ENCODE measurements around the gene CD247.
A peak's percentile ranks its signal among the peaks of the same experiment; 100 is the strongest.

CD247 gene

GRCh38 chr1:167442854-167443565 lies 75.3 kb downstream of the CD247 start:
- Histone ChIP-seq H3K9ac (ENCODE audit: low read length) (no peak overlapping the region), H3K27ac (ENCODE audit: low read depth, low read length) (no peak overlapping the region), H3K27me3 (ENCODE audit: control insufficient read depth, insufficient read depth, low read length) (peaks cover 34% of the 10 kb centered on the region), H3K9me3 (ENCODE audit: control insufficient read depth, insufficient read depth, low read depth, low read length) (no peaks in the 10 kb centered on the region), H3K36me3 (ENCODE audit: control insufficient read depth, insufficient read depth, low read length) (no peaks in the 10 kb centered on the region), H3K4me3 (ENCODE audit: low read depth, low read length) (no peak overlapping the region), H3K4me1 (ENCODE audit: control insufficient read depth, insufficient read depth, low read length) (peaks cover 18% of the 10 kb centered on the region)

DNA sequence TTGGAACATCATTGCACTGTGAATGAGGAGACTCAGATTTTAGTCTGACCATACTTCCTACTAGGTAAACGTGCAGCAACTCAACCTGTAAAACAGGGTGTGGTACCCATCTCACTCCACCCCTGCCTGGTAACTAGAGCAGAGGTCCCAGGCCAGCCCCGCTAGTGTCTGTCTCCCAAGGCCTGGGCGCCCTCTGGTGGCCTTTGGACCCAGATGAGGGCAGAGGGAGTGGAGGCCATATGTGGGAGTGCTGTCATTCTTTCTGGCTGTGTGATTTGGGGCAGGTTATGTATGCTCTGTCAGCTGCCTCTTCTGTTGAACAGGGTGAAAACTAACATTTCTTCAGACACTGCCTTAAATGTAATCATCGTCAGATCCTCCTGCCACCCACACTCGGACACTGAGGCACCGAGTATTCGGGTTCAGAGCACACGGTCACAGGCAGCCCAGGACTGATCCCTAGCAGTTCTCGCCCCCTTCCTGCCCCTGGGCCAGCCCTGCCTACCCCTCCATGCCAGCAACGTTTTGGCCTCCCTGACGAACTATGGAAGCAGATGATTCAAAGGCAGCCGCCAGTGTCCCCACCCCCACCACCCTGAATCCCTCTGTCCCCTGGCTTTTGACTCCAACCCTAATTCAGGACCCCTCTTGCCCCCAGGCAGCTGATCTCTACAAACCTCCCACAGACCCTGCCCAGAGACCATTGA lies 76.0 kb downstream of the CD247 start:
- no peaks in the 10 kb centered on the region for H3K9me3 ChIP-seq (ENCODE audit: control insufficient read depth, insufficient read depth, low read depth, low read length)
- H3K27ac ChIP-seq (ENCODE audit: low read depth, low read length), result no peak overlapping the region
- no peaks in the 10 kb centered on the region for H3K36me3 ChIP-seq (ENCODE audit: control insufficient read depth, insufficient read depth, low read length)
- H3K4me1 ChIP-seq (ENCODE audit: control insufficient read depth, insufficient read depth, low read length), result peaks cover 12% of the 10 kb centered on the region
- peaks cover 40% of the 10 kb centered on the region for H3K27me3 ChIP-seq (ENCODE audit: control insufficient read depth, insufficient read depth, low read length)
- no peak overlapping the region for H3K4me3 ChIP-seq (ENCODE audit: low read depth, low read length)
- no peak overlapping the region for H3K9ac ChIP-seq (ENCODE audit: low read length)

DNA sequence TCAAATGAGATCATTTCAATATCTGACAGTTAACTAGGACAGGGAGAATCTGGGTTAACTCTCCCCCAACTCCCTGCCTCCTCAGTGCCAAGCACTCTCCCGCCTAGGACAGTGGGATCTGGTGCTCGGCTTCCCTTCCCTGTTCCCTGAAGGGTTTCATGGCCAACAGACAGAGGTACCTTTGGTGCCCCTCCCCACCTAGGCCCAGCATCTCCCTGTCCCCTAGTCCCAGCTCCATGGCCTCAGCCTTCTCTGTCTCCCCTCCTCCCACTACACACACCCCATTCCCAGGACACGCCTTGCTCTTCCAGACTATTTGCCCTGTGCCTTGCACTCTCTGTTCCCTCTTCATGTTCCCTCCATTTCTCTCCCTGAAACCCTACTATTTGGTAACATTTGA lies 77.1 kb downstream of the CD247 start:
- no peaks in the 10 kb centered on the region for H3K9me3 ChIP-seq (ENCODE audit: control insufficient read depth, insufficient read depth, low read depth, low read length)
- H3K4me1 ChIP-seq (ENCODE audit: control insufficient read depth, insufficient read depth, low read length), result peaks cover 8% of the 10 kb centered on the region; the same call in 1 of the 2 replicates
- H3K27me3 ChIP-seq (ENCODE audit: control insufficient read depth, insufficient read depth, low read length), result peaks cover 40% of the 10 kb centered on the region
- no peak overlapping the region for H3K4me3 ChIP-seq (ENCODE audit: low read depth, low read length)
- H3K9ac ChIP-seq (ENCODE audit: low read length), result no peak overlapping the region
- no peaks in the 10 kb centered on the region for H3K36me3 ChIP-seq (ENCODE audit: control insufficient read depth, insufficient read depth, low read length)
- no peak overlapping the region for H3K27ac ChIP-seq (ENCODE audit: low read depth, low read length)

GRCh38 chr1:167440776-167441175 lies 77.6 kb downstream of the CD247 start:
- Histone ChIP-seq H3K4me3 (ENCODE audit: low read depth, low read length) (no peak overlapping the region), H3K36me3 (ENCODE audit: control insufficient read depth, insufficient read depth, low read length) (no peaks in the 10 kb centered on the region), H3K4me1 (ENCODE audit: control insufficient read depth, insufficient read depth, low read length) (peaks cover 8% of the 10 kb centered on the region; the same call in 1 of the 2 replicates), H3K27ac (ENCODE audit: low read depth, low read length) (no peak overlapping the region), H3K9me3 (ENCODE audit: control insufficient read depth, insufficient read depth, low read depth, low read length) (0 out of 2 replicates have a peak, but pooled peaks cover 3% of the 10 kb centered on the region), H3K9ac (ENCODE audit: low read length) (no peak overlapping the region), H3K27me3 (ENCODE audit: control insufficient read depth, insufficient read depth, low read length) (peaks cover 40% of the 10 kb centered on the region)

DNA sequence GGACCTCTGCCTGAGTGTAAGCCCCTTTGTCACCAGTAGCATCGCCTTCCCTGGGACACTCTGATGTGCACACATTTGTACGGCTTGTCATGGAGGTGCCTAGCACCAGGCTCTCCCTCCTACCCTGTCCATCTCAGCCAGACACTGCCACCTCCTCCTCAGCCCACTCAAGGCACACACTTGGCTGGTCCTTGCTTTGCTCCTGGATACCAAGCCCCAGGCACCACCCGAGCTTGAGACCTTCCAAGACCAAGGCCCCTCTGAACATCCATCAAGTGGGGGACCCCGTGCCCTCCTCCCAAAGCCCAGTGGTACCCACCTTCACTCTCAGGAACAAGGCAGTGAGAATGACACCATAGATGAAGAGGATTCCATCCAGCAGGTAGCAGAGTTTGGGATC lies 78.0 kb downstream of the CD247 start:
- H3K27ac ChIP-seq (ENCODE audit: low read depth, low read length), result no peak overlapping the region
- H3K4me3 ChIP-seq (ENCODE audit: low read depth, low read length), result no peak overlapping the region
- no peaks in the 10 kb centered on the region for H3K36me3 ChIP-seq (ENCODE audit: control insufficient read depth, insufficient read depth, low read length)
- H3K4me1 ChIP-seq (ENCODE audit: control insufficient read depth, insufficient read depth, low read length), result peaks cover 8% of the 10 kb centered on the region; the same call in 1 of the 2 replicates
- 0 out of 2 replicates have a peak, but pooled peaks cover 5% of the 10 kb centered on the region for H3K9me3 ChIP-seq (ENCODE audit: control insufficient read depth, insufficient read depth, low read depth, low read length)
- H3K27me3 ChIP-seq (ENCODE audit: control insufficient read depth, insufficient read depth, low read length), result peaks cover 40% of the 10 kb centered on the region
- H3K9ac ChIP-seq (ENCODE audit: low read length), result no peak overlapping the region

GRCh38 chr1:167439301-167439988 lies 78.9 kb downstream of the CD247 start:
- Histone ChIP-seq H3K4me1 (ENCODE audit: control insufficient read depth, insufficient read depth, low read length) (peaks cover 8% of the 10 kb centered on the region; the same call in 1 of the 2 replicates), H3K36me3 (ENCODE audit: control insufficient read depth, insufficient read depth, low read length) (no peaks in the 10 kb centered on the region), H3K9ac (ENCODE audit: low read length) (no peak overlapping the region), H3K27ac (ENCODE audit: low read depth, low read length) (no peak overlapping the region), H3K27me3 (ENCODE audit: control insufficient read depth, insufficient read depth, low read length) (peaks cover 40% of the 10 kb centered on the region), H3K9me3 (ENCODE audit: control insufficient read depth, insufficient read depth, low read depth, low read length) (0 out of 2 replicates have a peak, but pooled peaks cover 5% of the 10 kb centered on the region), H3K4me3 (ENCODE audit: low read depth, low read length) (peak overlapping the region; percentile 59)

- H3K9ac ChIP-seq (ENCODE audit: low read length), result no peak overlapping the region
- H3K27me3 ChIP-seq (ENCODE audit: control insufficient read depth, insufficient read depth, low read length), result peaks cover 40% of the 10 kb centered on the region
- no peaks in the 10 kb centered on the region for H3K36me3 ChIP-seq (ENCODE audit: control insufficient read depth, insufficient read depth, low read length)
- 0 out of 2 replicates have a peak, but pooled peaks cover 5% of the 10 kb centered on the region for H3K9me3 ChIP-seq (ENCODE audit: control insufficient read depth, insufficient read depth, low read depth, low read length)
- H3K4me1 ChIP-seq (ENCODE audit: control insufficient read depth, insufficient read depth, low read length), result peaks cover 8% of the 10 kb centered on the region; the same call in 1 of the 2 replicates
- no peak overlapping the region for H3K27ac ChIP-seq (ENCODE audit: low read depth, low read length)
- peak overlapping the region; percentile 59 for H3K4me3 ChIP-seq (ENCODE audit: low read depth, low read length)
Observed at GRCh38 chr1:167438171-167439138, 79.9 kb downstream of the CD247 start.

- H3K36me3 ChIP-seq (ENCODE audit: control insufficient read depth, insufficient read depth, low read length), result no peaks in the 10 kb centered on the region
- peaks cover 27% of the 10 kb centered on the region for H3K4me1 ChIP-seq (ENCODE audit: control insufficient read depth, insufficient read depth, low read length)
- H3K9me3 ChIP-seq (ENCODE audit: control insufficient read depth, insufficient read depth, low read depth, low read length), result 0 out of 2 replicates have a peak, but pooled peaks cover 5% of the 10 kb centered on the region
- no peak overlapping the region for H3K4me3 ChIP-seq (ENCODE audit: low read depth, low read length)
- H3K27ac ChIP-seq (ENCODE audit: low read depth, low read length), result no peak overlapping the region
- H3K27me3 ChIP-seq (ENCODE audit: control insufficient read depth, insufficient read depth, low read length), result peaks cover 30% of the 10 kb centered on the region
- no peak overlapping the region for H3K9ac ChIP-seq (ENCODE audit: low read length)
Observed at GRCh38 chr1:167435484-167435883, 82.8 kb downstream of the CD247 start.

- Histone ChIP-seq H3K4me3 (ENCODE audit: low read depth, low read length) (no peak overlapping the region), H3K27ac (ENCODE audit: low read depth, low read length) (no peak overlapping the region), H3K27me3 (ENCODE audit: control insufficient read depth, insufficient read depth, low read length) (peaks cover 19% of the 10 kb centered on the region), H3K36me3 (ENCODE audit: control insufficient read depth, insufficient read depth, low read length) (no peaks in the 10 kb centered on the region), H3K4me1 (ENCODE audit: control insufficient read depth, insufficient read depth, low read length) (peaks cover 39% of the 10 kb centered on the region), H3K9me3 (ENCODE audit: control insufficient read depth, insufficient read depth, low read depth, low read length) (0 out of 2 replicates have a peak, but pooled peaks cover 5% of the 10 kb centered on the region), H3K9ac (ENCODE audit: low read length) (no peak overlapping the region)
Observed at GRCh38 chr1:167434306-167434705, 84.0 kb downstream of the CD247 start.

- Histone ChIP-seq H3K36me3 (ENCODE audit: control insufficient read depth, insufficient read depth, low read length) (no peaks in the 10 kb centered on the region), H3K9ac (ENCODE audit: low read length) (no peak overlapping the region), H3K4me3 (ENCODE audit: low read depth, low read length) (no peak overlapping the region), H3K4me1 (ENCODE audit: control insufficient read depth, insufficient read depth, low read length) (peaks cover 36% of the 10 kb centered on the region), H3K27me3 (ENCODE audit: control insufficient read depth, insufficient read depth, low read length) (peaks cover 14% of the 10 kb centered on the region), H3K9me3 (ENCODE audit: control insufficient read depth, insufficient read depth, low read depth, low read length) (0 out of 2 replicates have a peak, but pooled peaks cover 5% of the 10 kb centered on the region), H3K27ac (ENCODE audit: low read depth, low read length) (no peak overlapping the region)
Observed at GRCh38 chr1:167433884-167434283, 84.4 kb downstream of the CD247 start.

All from HUES6 (cell line).